GM19372 (cell line): ENCODE data around the gene PBLD.

Experiments
- ATAC-seq: cut with Tn5 transposase; IDR thresholded peaks from one replicate; pipeline ENCODE4 v1.9.1; 2021; ENCODE audit warnings: mild to moderate bottlenecking, low read depth, moderate library complexity; ENCODE audit not compliant: unreplicated experiment

The PBLD gene

DNA sequence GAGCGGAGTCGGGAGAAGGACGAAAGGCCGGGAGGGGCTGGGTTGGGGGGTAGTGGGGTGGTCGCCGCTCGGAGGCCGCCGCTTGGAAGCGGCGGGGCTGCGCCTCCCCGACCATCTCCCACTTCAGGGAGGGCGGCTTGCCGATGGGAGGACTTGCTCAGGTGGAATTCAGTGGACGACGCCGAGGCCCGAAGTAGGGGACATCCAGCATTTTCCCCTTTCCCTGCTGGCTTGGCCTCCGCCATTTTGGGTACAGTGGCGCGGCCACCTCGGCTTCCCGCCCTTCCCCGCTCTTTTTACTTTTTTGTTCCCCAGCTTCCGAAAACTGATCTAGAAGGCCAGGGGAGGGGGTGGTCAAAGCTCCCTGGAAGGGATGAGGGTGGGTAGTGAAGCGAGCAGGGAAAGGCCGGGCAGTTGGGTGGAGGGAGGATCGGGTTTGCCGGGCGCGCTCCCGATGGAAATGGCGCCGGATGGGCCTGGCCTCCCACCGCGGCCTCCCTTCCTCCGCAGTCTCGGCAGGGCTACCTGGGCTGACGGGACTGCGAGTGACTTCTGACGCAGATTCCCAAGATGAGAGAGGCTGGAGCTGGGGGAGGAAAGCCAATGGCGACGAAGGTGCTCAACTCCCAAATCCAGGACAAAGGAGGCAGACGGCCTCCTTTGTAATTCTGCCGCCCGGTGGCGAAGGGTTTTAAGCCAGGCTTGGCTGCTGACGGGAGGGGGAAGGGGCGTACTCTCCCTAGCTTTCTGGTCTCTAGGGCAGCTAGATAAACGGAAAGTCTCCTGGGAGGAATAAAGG is at the start of gene PBLD:
Gene PBLD, minus strand, starts transcription at position 670 of the 799 bp plus-strand sequence. CDS start 26,084 bp downstream, outside the sequence.
- ATAC-seq, result peak; percentile 2

GRCh38 chr10:68371604-68372003 is 38.9 kb upstream of the PBLD start:
- ATAC-seq, result no peak

DNA sequence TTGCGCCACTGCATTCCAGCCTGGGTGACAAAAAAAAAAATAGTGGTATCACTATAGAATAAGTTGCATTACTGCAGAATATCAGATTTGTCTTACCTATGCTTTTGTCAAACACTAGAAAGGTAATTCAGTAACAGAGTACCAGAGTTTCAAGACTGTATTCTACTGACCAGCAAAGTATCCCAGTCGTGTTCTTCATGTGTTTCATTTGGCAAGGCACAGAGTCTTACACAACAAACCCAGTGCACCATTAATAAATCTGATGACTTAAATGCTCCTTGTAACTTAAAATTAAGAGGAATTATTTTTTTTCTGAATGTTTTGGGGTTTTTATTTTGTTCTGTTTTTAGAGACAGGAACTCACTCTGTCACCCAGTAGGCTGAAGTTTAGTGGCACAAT is 34.4 kb upstream of the PBLD start:
- ATAC-seq, result no peak

DNA sequence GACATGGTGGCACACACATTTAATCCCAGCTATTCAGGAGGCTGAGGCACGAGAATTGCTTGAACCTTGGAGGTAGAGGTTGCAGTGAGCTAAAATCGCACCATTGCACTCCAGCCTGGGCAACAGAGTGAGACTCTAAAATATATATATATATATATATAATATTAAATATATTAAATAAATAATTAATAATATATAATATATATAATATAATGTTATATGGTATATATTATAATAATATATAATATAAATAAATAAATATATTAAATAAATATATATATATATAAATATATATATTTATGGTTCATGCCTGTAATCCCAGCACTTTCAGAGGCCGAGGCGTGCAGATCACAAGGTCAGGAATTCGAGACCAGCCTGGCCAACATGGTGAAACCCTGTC is 33.9 kb upstream of the PBLD start:
- ATAC-seq, result no peak

GRCh38 chr10:68365611-68366010 is 32.9 kb upstream of the PBLD start:
- ATAC-seq, result no peak

- ATAC-seq, result no peak
Observed at GRCh38 chr10:68364101-68364886, 31.6 kb upstream of the PBLD start.

GRCh38 chr10:68362590-68362989 is 29.9 kb upstream of the PBLD start:
- no peak for ATAC-seq

GRCh38 chr10:68359189-68359588 is 26.5 kb upstream of the PBLD start:
- no peak for ATAC-seq

DNA sequence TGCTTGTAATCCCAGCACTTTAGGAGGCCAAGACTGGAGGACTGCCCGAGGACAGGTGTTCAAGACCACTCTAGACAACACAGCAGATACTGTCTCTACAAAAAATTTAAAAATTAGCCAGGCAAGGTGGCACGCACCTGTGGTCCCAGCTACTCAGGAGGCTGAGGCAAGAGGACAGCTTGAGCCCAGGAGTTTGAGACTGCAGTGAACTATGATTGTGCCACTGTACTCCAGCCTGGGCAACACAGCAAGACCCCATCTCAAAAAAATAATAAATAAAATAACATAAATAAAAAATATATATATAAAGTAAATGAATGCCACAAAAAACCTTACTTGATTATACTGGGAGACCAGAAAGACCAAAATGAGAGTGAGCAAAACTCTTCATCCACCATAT is 20.8 kb upstream of the PBLD start:
- no peak for ATAC-seq

GRCh38 chr10:68348265-68348741 is 15.6 kb upstream of the PBLD start:
- no peak for ATAC-seq

DNA sequence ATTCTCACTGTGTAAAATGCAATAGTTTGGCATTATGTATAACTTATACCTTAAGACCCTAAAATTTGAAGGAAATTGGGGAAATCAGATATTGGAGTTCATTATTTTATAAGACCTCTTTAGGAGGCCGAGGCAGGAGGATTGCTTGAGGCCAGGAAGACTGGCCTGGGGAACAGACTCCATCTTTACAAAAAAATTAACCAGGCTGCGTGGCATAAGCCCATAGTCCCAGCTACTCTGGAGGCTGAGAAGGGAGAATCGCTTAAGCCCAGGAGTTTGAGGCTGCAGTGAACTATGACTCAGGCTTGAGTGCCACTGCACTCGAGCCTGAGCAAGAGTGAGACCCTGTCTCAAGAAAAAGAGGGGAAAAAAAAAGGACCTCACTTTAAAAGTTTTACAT is 14.0 kb upstream of the PBLD start:
- no peak for ATAC-seq

GRCh38 chr10:68345621-68346020 is 12.9 kb upstream of the PBLD start:
- no peak for ATAC-seq

DNA sequence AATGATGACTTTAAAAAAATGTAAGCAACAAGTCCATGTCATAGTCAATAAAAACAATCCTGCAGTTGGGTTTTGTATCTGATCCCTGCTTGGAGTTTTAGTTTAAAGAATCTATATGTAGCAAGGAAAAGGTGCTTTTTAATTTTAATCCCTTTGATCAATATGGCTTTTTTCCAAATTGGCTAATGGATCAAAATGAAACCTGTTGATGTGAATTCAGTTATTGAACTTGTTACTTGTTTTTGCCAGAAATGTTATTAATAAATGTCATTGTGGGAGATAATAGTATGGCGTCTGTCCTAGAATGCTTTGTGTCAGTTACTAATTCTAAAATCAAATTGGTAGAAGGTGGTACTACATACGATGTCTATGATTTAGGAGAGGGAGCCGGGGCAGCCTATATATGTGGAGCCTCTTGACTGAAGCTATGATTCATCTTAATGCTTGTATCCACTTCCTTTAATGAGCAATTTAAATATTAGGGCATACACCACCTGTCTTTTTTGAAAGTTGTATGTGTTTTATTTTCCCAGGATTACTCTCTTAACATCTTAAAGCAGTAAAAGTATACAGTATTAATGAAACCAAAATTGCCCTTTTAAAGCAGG is 10.3 kb upstream of the PBLD start:
- no peak for ATAC-seq

GRCh38 chr10:68340358-68341080 is 7.8 kb upstream of the PBLD start:
- no peak for ATAC-seq

GRCh38 chr10:68336754-68337351 is 4.1 kb upstream of the PBLD start:
- no peak for ATAC-seq

DNA sequence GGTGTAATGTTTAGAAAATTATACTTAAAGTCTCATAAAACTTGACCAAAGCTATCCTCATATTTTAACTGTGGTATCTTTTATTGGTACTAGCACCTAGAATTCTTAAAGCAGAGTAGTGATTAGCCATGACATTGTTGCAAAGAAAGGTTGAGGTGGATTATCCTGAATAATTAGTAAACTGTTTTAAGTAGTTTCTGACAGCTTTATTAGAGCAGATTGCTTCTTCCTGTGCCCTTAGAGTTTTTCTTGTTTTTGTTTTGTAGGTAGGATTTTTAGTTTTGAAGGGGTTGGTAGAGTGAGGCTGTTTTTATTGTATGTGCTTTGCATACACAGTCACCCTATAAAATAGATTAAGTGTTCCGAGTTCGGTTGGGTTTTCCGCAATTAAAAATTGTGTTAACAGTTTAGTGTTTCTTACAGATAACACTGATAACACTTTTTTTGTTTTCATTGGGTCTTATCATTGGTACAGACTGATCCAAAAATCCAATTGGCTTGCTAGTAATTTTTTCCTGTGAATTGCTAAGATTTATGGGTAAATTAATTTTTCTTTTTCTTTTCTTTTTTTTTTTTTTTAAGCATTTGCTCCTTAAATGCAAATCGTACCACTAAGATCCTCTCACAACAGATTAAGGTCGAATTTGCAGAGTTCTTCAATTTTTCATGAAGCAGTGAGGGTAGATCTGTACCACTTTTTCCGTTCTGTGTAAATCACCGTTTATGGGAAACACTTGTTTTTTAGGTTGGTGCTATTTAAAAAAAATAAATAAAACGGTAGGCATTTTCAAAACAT is 2.1 kb upstream of the PBLD start:
- no peak for ATAC-seq

GRCh38 chr10:68333440-68334431 is 1.0 kb upstream of the PBLD start:
- ATAC-seq, result no peak

DNA sequence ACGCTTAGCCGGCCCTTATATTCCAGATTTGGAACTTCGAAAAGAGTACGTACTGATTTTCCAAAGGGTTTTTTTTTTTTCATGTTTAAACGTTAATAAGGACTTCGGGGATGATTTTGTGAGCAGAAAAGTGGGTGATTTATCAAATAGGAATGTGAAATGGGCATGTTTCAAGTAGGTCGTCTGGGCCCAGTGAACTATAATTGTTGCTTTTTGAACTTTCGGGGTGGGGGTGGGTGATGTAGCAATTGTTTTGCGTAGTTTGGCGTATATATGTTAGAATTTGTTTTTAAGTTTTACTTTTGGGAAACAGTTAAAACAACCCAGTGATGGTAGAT is 299 bp upstream of the PBLD start:
- no peak for ATAC-seq
